HL-60 (cell line): ENCODE results near the gene KIAA0232.

ENCODE experiments used
- CTCF ChIP-seq: IDR thresholded peaks from one replicate; pipeline ENCODE4 v1.5.1; 2011; ENCODE audit warnings: low read length, control low read depth, inconsistent platforms; ENCODE audit not compliant: insufficient read depth
- POLR2AphosphoS5 ChIP-seq: IDR thresholded peaks from 2 replicates; pipeline ENCODE4 v1.6.1; 2012; ENCODE audit warnings: low read depth

- TF ChIP-seq CTCF (no peak), POLR2AphosphoS5 (no peak)
These were observed 5.4 kb upstream of the KIAA0232 start for GRCh38 chr4:6776920-6777635.
